Tongue (tissue), 3 donors: ENCODE data around the gene ZNF91. TPM values are rescaled to one million over a fixed set of nuclear protein-coding genes. Genes with fewer than 3 reads are reported as not detected.
"Not testable (repeated sequence)": the region's sequence is repeated elsewhere in the genome, so short reads cannot be mapped to it uniquely, and the experiment has no call there.

Source experiments
- DNase-seq: peaks from one replicate; pipeline ENCODE4 v3.0.0-alpha.2; 2015
- small RNA-seq: library from RNA; depleted of rRNA; stranded (forward); fragments of <200 nt; gene quantifications from one replicate; pipeline ENCODE3, GENCODE V24; 2014; ENCODE audit warnings: low replicate concordance
- total RNA-seq: library from RNA; depleted of rRNA; stranded (reverse); fragments of >200 nt; gene quantifications from one replicate; pipeline ENCODE4 v1.2.3, GENCODE V29; 2014

Gene ZNF91
- total RNA-seq, 1 donor from 2014 or later, result 113 TPM

GRCh38 chr19:23318143-23318542, 77.1 kb downstream of the ZNF91 start:
- DNase-seq, result no peak

DNA sequence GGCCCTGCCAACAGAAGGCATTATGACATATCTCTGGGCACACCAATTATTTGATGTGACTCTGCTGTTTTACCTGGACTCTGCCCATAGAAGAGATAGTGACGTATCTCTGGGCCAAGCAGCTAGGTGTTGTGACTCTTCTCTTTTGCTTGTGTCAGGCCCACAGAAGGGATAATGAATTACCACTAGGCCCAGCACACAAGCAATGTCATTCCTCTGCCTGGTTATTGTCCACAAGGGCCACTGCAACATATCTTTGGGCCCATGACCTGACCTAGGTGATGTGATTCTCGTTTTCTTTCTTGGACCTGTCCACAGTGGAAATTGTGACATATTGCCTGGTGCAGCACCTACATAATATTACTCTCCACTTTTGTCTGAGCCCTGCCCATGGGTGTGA, 80.0 kb downstream of the ZNF91 start:
- DNase-seq, result no peak

DNA sequence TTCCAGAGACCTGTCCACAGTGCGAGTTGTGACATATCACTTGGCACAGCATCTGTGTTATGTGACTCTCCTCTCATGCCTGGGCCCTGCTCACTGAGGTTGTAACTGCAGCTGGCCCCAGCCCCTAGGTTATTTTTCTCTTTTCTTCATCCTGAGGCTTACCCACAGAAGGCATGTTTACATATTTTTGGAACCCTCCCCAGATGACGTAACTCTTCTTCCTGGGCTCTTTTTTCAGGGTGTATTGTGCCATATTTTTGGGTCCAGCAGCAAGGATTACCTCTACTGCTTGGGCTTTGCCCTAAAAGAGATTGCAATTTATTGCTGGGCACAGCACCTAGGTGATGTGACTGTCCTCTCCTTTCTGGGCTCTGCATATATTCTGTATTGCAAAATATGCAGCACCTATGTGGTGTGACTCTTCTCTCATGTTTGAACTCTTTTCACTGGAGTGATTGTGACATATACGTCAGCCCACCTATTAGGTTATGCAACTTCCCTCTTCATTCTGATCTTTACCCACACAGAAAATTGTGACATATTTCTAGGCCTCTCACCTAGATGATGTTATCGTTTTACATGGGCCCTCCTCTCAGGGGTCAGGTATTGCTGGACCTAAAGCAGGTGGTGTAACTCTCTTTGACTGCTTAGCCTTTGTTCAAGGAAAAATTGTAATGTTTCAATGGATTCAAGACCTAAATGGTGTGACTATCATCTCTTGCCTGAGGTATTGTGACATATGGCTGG, 80.6 kb downstream of the ZNF91 start:
- no peak for DNase-seq

DNA sequence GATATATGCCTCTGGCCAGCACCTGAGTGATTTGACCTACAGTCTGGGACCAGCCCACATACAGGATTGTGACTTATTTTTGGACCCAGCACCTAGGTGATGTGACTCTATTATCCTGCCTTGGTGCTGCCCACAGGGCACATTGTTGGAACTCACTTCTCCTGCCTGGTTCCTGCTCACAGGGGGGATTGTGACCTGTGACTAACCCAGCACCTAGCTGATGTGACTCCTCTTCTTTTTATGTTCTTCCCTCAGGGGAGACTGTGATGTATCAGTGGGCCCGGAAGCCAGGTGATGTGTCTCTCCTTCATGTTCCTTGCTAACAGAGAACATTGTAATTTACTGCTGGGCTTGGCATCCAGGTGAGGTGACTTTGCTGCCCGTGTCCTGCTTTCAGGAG, 82.1 kb downstream of the ZNF91 start:
- DNase-seq, result no peak

DNA sequence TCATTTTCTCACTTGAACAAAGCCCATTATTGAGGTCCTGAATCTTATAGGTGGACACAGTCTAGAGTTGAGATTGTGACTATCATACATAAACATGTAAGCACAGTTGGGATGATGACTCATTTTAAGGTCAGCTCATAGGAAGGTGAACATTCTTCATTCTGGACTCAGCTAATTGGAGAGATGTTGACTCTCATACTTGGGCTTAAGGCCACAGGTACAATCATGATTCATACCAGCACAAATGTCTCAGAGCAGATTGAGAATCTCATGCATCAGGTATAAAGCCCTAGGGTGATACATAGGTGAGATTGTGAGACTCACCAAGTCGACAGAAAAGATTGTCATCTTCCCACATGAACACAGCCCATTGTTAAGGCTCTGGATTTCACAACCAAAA, 82.8 kb downstream of the ZNF91 start:
- DNase-seq, result no peak

GRCh38 chr19:23311551-23311950, 83.7 kb downstream of the ZNF91 start:
- no peak for DNase-seq

GRCh38 chr19:23310729-23311211, 84.5 kb downstream of the ZNF91 start:
- DNase-seq, result no peak

- DNase-seq, result no peak
Measured at GRCh38 chr19:23309926-23310325, 85.3 kb downstream of the ZNF91 start.

GRCh38 chr19:23305555-23305954, 89.7 kb downstream of the ZNF91 start:
- no peak for DNase-seq

- no peak for DNase-seq
Measured at GRCh38 chr19:23304238-23304637, 91.0 kb downstream of the ZNF91 start.

GRCh38 chr19:23294141-23294540, 101.1 kb downstream of the ZNF91 start:
- DNase-seq, result no peak

DNA sequence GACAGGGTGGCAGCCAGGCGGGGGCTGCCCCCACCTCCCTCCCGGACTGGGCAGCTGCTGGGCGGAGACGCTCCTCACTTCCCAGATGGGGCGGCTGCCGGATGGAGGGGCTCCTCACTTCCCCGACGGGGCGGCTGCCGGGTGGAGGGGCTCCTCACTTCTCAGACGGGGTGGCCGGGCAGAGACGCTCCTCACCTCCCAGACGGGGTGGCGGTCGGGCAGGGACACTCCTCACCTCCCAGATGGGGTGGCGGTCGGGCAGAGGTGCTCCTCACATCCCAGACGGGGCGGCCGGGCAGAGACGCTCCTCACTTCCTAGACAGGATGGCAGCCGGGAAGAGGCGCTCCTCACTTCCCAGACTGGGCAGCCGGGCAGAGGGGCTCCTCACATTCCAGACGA, 105.3 kb downstream of the ZNF91 start:
- not testable (repeated sequence) for DNase-seq

Small RNA genes within 50 kb of the gene (small RNA-seq; reads per million reads assigned to genes)
- gene VN1R91P, result not detected

Other genes with a start within 250 kb of the ZNF91 start
- gene ZNF724, start 145.1 kb downstream of the ZNF91 start, total RNA-seq, result 6.7 TPM